Stimulated activated CD4-positive, alpha-beta T cell treated with anti-CD3 and anti-CD28 coated beads, Interleukin-15, amount 100 ng/mL, for 24 hours (primary cell): Measurements from ENCODE around the gene WNT3.
A peak's percentile ranks its signal among the peaks of the same experiment; 100 is the strongest.

Source experiments
- DNase-seq: peaks from one replicate; pipeline ENCODE4 v3.0.0-alpha.2; 2020

Gene WNT3

DNA sequence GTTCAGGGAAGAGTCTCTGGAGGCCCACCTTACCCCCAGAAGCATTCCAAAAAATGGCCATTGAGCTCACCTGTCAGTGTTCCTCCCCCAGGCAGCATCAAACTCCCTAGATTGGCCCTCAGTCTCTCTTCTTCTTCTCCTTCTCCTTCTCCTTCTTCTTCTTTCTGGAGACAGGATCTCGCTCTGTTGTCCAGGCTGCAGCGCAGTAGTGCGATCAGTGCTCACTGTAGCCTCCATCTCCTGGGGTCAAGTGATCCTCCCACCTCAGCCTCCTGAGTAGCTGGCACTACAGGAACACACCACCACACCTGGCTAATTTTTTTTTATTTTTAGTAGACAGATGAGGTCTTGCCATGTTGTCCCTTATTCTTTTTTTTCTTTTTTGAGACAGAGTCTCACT lies 16.4 kb upstream of the WNT3 start:
- no peak for DNase-seq

DNA sequence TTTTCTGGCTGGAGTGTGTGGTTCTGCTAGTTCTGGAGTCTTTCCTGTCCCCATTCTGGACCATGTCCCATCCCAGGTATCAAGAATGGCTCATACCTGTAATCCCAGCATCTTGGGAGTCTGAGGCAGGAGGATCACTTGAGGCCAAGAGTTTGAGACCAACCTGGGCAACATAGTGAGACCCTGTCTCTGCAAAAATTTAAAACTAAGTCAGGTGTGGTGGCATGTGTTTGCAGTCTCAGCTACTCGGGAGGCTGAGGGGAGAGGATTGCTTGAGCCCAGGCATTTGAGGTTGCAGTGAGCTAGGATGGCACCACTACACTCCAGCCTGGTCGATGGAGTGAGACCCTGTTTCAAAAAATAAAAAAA lies 15.3 kb upstream of the WNT3 start:
- no peak for DNase-seq

DNA sequence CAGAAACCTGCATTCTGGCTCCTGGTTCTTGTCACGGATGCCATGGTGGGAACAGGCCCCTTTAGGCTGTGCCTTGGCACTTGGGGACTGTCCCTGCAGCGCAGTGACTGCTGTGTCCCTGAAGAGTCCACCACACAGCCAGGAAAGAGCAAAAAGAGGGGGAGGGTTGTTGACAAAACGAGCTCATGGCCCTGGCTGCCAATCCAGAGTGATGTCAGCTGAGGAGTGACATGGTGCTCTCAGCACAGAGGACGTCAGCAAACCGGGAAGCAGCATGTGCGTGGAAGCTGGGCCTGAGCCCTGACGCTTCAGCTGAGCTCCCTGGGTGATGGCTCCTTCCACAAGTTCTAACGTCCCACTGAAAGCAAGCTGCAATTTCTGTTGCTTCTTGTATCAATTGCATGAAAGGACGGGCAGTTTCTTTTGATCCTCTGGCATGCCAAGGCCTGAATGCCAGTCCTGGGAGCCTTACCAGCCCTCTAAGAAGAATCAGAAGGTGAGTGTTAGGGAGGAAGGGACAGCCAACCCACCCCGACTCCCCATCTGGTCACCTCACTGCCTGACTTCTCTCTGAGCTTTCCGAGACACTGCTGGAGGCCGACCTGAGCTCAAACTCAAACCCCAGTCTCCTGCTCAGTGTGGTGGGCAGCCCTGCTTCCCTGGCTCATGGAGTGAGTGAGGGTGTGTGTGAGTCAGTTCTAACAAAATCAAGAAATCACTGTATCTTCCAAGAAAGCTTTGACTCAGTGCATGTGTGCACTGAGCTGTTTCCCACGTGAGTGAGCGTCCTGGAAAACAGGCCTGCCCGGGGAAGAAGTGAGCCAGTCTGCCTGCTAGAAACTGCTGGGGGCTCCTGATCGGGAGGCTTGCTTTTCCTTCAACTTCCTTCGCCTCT lies 14.7 kb upstream of the WNT3 start:
- no peak for DNase-seq

DNA sequence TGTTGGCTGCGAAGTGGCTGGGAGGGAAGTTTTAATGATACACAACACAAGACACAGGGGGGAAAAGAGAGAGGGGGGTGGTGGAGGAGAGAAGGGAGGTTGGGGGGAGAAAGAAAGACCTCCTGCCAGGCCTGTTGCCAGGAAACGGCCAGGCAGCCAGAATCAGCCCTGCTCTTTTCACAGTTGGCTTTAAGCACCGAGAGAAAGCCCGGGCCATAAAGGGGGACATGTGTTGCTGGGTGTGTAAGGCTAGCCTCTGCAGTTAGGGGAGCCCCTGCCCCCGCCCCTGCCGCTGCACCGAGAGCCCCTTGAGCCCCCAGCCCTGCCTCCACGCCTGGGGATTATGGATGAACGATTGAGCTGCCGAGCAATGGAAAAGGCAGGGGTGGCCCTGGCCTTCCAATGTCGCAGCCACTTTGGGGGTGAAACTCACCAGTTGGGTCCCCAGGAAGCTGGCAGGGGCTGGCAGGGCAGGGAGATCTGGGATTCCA lies 13.9 kb upstream of the WNT3 start:
- no peak for DNase-seq

DNA sequence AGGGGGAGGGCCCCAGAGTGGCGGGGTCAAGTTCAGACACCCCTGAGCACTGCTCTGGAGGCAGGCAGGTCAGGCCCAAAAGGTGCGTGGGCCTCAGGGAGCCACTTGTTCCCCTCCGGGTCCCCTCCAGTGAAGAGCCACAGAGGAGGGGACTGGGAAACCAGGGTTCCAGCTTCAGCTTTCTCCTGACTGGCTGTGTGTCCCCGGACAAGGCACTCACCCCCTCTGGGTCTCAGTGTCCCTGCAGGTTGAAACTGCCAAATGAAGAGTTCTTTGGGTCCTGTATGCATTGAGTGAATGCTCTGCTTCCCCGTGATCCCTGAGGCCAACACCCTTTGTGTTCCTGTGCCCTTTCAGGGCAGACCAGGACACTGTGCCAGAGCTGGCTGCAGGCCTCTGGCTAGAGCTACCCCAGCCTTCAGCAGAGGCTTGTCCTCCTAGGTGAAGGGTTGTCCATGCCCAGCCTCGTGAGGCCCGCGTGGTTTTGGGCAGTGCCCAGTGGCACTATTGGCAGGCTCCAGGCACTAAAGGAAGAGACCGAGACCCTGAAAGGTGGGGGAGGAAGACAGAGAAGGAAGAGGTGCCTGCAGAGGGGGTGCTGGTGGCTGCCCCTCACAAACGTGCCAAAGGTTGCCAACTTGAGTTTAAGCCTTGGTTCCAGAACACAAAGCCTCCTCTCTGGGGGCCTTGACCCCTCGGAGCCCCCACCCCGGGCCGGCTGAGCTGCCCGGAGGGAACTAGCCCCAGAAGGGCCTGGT lies 13.3 kb upstream of the WNT3 start:
- DNase-seq = no peak

DNA sequence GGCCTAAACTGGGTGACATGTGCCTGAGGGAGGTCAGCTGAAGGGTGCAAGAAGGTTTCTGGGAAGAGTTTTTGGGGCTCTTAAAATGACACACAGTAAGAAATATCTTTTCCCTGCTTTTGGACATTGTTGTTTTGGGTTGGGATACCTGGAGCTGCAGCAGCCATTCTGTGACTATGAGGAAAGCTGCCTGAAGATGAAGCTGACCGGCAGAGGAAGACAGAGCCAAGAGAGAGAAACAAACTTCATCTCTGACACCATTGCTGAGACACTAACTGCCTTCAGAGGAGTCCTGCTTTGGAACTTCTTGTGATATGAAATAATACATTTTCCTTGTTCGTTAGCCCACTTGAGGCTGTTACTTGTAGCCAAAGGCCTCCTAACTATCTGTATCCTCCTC lies 8.8 kb upstream of the WNT3 start:
- DNase-seq = no peak

DNA sequence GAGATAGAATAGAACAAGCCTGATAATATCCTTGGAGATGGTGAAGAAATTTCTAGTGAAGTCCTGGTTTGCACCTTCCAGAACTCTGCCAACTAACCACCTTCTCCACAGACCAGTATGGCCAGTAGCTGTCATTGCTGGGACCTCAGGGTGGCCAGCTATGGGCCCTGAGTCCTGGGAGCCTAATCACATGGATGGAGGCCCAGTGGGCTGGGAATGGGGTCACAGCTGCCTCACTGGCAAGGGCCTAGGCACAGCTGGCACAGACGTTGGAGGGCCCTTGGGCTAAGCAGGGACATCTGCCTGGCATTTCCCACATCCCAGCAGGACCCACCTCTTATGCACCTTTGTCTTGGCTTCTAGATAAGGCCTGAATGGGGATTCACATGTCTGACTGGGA lies 7.6 kb upstream of the WNT3 start:
- DNase-seq = no peak

DNA sequence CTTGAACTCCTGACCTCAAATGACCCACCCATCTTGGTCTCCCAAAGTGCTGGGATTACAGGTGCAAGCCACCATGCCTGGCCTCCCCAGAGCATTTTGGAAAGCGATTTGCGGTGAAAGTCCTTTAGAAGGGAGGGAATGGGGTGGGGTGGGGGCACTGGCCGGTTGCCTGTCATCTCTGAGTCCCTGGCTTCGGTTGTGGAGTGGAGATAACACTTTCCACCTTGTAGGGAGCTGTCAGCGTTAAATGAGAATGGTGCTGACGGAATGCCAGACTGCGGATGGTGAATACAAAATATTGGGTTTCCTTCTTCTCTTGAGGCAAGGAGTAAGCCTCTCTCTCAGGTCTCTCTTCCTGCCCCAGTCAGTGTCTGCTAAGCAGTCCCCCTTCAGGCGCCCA lies 5.2 kb upstream of the WNT3 start:
- DNase-seq = no peak

DNA sequence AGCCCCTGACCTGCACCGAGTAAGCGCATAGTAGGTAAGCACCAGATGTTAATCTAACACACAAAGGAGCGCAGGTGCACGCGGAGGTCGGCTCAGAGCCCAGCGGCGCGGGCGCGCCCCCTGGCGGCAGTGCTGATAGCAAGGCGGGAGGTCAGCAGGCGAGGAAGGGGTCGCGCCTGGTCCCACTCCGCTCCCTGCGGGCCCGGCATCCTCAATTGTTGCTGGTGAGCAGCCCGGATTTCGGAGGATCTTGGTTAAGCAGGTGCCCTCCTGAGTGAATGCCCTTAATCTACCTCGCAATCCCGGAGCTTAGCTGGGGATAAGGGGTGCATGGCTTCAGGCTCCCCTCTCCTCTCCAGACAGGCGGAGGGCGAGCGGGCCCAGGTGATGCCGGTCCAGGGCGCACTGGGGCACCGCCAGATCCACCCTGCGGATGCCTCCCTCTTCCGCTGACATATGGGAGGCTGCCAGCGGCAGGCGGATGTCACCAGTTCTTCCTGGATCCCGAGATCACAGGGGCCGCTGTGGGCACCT lies 4.0 kb upstream of the WNT3 start:
- DNase-seq = peak; percentile 59

DNA sequence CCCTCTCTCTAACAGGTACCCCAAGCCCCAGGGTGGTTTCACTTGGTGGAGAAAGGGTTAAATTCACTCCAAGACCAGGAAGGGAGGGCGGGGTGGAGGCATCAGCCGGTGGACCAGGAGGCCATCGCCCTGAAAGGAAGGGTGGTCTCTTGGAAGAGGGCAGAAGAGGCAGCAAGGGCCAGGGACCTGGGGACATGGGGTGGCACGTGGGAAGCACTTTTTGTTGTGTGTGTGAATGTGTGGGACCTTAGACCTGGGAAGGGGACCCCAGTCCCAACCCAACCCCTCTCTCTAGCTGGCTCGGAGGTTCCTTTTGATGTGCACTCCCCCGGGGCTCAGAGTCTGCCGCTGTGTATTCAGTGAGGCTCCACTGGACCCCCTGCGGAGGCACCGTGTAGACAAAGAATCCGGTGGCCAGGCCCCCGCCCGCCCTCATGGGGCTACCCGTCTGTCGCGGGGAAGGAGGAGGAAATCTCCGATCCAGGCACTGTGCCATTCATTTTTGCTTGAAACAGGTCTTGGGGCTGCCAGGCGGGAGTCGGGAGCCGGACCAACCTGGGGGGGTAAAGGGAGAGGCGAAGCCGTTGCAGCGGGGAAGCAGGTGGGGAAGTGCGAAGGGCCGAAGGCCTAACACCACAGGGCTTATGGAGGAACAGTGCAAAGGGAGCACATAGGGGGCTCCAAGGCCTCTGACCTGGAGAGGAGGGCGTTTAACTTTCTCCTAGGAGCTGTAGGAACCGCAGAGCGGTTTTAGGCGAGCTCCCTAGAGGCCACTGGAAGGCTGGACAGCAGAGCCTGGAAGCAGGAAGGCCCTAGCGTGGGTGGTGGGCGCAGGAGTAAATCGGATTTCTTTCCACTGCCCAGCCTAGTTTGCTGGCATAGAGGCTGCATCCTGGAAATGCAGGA lies 3.2 kb upstream of the WNT3 start:
- no peak for DNase-seq

DNA sequence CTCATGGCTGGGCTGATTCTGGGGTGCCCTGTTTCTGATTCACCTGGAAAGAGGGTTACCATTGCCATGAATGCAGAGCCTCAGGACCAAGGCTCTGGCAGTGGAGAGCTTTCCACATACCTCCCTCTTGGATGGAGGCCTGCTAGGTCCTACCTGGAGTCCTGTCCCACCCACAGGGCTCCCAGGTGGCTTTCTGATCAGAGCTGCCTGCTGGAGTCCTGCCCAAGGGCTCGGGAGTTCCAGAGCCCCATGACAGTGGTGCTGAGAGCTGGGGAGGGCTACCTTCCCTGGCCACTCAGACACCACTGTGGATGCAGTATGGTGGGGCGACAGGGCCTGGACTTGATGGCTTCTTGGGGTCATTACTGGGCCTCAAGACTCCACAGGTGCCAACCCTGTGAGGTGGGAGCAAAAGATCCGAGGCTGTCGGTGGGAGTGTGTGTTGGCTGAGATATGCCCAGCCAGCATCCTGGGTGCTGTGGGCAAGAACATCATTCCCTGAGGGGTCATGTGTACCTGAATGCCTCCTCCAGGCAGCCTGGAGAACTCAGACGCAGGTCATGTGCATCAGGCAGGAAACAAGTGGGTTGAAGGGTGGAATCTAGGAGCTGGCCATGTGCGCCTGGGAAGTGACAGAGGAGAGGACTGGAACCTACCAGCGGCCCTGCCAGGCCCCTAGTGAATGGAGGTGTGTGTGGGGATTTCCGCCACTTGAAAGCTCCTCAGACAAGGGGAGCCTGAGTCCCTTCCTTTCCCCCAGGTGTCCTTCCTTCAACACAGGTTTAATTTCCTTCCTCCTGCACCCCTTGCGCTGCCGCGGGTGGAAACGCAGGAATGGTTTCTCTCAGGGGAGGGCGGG lies 2.3 kb upstream of the WNT3 start:
- no peak for DNase-seq

DNA sequence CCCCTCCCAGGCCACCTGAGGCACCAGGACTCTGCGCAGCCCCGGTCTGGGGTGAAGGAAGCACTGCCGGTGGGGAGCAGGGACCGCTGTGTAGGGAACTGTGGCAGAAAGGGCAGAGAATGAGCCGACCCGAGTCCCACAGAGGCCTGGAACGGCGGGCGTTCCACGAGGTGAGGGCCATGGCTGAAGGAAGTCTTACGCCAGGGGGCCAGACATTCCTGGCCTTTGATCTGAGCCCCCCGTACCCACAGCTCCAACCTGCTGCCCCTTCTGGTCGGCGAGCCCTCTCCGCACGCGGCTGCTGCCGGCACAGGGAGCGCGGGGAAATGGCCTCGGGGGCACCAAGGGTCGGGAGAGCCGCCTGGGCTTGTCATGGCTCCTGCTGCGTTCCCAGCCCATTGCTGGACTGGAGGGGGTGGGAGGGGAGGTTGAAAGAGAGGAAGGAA lies 1.4 kb upstream of the WNT3 start:
- no peak for DNase-seq

DNA sequence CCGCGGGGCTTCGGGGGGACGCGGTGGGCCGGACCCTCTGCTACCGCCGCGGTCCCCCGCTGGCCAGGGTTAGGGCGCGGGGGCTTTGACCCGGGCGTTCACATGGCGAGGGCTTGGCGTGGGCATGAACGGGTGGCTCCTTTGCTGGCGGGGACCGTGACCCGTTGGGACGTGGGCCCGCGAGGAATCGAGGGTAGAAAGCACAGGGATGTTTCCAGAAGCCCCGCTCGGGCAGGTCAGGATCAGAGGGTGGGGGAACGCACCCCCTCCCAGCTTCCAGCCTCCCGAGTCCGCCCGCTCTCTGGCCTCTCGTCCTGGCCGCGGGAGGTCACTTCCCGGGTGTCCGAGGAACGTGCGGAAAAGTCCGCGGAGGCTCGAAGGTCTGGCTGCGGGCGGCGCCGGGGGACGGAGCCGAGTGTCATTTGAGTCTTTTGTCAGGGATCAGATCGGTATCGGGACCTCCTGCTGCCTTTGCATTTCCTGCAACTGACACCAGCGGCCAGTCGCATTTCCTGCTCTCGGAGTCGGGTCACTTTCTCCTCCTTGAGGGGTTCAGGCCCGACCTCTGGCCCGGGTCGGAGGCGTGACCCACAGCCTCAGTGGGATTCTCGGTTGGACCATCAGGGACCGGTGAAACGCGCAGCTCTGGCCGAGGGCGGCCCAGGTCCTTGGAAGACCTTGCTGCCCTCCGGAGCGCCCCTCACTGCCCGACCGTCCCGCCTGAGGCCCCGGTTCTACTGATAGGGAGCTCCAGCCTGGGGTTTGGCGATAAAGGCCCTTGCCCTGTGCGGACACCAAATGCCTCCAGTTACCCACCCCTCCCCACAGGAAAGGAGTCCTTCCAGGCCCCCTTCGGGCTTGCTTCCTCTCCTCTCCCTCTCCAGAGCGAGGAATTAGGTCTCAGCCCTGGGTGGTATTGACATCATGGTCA lies 702 bp upstream of the WNT3 start:
- peak; percentile 39 for DNase-seq

DNA sequence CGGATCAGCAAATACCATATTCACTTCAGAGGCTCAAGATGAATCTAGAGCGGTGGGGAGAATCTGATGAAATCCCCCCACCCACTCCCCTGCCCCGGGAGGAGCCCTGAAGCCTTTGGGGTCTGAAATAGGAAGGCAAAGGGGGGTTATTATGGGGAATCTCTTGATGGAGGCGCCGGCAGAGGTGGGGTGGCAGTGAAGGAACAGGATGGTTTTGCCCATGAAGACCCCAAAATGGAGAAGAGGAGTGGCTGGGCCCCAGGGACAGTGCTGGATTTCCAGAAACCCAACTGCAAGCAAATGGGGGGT lies 637 bp downstream of the WNT3 start:
- no peak for DNase-seq

DNA sequence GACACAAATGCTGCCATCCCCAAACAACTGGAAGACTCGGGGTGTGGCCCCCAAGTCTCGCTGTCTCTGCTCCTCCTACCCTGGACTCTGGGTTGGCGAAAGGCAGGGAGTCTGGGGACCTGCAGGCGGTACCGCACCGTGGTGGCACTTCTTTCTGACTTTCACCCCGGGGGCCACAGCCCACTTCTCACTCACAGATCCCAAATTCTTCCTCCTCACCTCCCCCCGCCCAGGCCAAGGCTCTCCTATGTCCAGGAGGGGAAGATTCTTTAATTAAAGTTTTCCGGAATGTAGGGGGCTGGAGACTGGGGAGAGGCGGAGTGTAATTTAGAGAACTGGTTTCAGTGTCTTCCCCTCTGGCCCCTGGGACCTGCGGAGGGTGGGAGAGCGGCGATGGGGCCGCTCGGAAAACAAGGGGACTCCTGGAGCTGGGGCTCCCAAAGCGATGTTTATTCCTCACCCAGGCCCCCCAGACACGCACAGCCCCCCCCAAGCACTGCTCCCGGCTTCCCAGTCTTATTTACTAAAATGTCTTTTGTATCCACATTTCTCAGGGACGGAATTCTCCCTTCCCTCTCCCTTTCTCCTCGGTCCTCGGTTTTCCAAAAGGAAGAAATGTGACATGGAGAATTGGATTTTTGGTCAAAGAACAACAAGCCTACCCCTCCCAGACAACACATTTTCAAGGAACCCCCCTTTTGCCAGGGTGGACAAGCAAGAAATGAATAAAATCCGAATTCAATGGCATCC lies 1.2 kb downstream of the WNT3 start:
- DNase-seq = no peak

DNA sequence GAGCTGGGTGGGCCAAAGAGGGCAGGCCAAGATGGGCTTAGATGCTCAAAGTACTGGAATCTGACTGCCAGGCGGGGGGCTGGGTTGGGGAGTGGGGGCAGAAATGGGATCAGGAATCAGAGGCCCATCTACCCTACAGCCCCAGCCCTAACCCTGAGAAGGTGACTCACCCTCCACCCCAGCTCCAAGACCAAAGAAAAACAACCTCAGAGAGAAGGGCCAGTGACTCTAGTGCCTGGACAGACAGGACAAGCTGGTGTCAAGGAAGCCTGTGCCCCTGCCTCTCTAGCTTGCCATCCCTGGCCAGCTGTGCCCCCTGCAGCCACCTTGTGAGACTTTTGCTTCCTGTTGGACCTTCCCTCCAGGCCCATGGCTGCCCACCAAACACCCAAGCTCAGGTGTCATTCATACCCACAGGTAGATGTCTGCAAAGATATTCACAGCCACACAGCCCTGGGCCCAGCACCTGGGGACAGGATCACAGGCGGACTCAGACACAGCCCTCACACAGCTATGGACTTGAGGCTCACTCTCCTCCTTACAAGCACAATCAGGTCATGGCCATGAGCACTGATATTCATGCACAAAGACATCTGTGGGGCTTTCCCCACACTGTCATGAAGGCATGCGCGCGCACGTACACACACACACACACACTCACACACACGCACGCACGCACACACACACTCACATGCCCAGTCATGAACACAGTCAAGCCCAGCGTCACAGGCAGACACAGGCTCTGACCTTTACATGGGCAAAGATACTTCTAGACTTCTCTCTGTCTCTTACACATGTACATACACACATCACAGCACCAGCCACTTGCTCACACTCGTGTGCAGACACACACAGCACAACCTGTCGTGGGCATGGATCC lies 2.8 kb downstream of the WNT3 start:
- no peak for DNase-seq

DNA sequence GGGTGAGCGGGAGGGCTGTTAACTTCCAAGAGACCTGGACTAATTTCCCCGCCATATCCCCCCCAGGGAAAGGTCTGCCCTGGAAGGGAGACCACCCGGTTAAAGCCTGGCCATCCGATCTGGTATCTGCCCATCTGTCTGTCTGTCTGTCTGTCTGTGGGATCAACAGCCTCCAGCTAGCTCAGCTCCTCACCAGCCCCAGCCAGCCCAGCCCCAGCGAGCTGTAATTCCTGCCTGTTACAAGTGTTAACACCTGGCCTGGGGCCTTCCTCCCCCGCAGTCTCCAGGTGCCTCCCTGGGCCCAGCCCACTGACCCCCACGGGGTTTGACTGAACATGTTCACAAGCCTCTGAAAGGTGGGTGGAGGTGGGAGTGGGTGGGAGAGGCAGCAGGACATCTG lies 4.0 kb downstream of the WNT3 start:
- DNase-seq = no peak

DNA sequence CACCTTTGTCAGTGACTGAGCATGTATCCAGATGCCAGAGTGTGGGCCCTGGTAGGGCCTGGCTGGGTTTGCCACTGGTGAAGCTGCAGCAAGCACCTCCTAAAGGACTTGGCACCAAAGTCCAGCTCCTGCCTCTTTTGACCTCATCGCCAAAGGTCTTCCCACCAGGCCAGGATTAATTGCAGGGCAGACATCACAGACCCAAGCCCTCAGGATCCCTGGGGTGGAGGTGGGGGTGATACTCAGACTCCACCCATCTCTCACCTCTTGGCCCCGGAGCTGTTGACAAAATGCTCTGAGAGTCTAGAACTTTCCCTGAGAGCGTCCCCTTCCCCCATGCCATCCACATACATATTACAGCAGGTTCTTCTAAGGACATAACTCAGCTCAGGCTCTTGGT lies 4.6 kb downstream of the WNT3 start:
- DNase-seq = no peak
